Stimulated activated naive CD4-positive, alpha-beta T cell treated with Interleukin-2 at 50 U/mL for 16 hours (primary cell): ENCODE measurements around the gene MRPS23.
A peak's percentile ranks its signal among the peaks of the same experiment; 100 is the strongest.

Source experiments
- DNase-seq: peaks from one replicate; lab custom pipeline; 2025; lab: John Stamatoyannopoulos, UW

MRPS23 gene

DNA sequence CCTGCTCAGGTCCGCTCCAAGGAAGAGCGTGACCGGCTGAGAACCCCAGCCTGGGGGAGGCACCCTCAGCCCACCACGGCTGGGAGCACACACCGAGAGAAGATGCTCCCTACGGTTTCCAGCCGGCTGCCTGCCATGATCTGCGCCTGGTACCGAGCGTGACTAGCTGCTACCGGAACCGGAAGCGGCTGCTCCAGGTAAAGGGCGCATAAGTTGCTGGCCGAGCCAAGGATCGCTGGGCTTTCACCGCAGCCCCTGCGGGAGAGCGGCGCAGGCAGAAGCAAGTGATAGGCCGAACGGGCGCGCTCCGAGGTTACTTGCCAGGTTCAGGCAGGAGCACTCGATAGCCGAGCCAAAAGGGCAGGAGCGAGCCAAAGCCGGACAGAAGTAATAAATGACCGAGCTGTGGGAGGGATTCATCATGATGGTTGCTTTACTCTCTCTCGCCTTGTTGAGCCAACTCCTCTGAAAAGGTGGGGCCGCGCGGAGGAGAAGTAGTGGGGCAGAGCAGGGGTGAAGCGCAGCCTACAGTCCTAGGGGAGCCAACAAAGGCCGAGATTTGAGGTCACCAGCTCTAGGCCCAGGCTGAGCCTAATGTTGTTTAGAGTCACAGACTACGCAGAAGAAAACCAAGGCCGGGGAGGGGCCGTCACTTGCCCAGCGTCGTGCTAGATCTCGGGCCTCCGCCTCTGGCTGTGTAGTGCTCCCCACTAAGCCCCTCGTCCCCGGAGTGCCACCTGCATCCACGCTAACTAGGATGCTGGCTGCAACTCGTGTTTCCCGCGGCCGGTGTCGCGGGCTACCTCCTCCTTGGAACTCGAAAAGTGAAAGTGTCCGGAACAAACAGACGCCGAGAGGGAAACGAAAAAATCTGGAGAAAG lies at the start of gene MRPS23:
TSS of gene MRPS23 (minus strand) at position 171 of the 881 bp plus-strand sequence. CDS start at position 137, 34 bp downstream.
- peak; percentile 98 for DNase-seq

DNA sequence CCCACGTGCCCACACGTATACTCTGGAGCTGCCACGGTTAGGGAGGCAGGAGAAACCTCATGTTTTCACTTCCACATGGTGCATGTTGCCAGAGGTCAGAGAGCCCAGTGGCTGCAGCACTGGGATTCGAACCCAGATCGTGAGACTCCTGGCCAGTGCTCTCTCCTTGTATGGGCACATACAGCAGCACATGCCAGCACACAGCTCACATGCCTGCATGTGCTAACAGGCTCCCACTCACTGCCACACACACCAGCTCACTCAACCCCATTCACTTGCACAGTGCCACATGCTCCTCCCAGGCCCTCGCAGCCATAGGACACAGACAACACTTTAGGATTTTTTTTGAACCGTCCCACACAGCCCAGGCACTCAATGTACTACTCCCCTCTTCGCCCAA lies 49.5 kb upstream of the MRPS23 start:
- no peak for DNase-seq

DNA sequence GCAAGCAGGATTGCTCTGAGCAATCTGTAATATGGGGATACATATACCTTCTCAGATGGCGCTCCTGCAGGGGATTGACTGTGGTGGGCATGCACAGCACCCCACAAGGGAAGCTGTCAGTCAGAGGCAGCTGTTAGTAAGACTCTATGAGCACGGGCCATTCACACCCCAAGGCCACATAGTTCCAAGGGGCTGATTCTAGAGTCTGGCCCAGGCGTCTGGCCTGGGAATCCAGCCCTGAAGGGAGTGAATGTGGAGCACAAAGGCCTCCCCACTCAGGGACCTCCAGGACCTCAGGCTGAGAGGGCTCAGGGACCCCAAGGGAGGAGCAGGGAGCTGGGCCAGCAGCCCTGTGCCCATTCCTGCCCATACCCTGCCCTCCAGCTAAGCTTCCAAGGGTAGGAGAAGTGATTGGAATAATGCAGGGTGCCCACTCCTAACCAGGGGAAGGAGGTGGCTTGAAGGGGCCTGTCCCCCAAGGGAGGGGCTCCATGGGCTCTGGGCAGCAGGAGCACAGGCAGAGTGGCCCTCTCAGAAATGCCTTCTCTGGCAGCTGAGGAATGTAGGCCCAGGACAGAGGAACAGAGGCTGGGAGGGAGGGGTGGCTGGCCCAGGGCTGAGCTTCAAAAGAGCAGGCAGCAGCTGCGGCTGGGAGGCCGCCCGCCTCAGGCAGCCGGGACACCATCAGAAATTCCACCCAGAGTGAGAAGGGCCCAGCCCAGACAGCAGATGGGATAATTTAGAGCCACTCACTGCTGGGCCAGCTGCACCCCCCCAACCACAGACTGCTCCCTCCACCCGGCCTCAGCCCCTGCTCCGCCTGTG lies 48.9 kb upstream of the MRPS23 start:
- no peak for DNase-seq

DNA sequence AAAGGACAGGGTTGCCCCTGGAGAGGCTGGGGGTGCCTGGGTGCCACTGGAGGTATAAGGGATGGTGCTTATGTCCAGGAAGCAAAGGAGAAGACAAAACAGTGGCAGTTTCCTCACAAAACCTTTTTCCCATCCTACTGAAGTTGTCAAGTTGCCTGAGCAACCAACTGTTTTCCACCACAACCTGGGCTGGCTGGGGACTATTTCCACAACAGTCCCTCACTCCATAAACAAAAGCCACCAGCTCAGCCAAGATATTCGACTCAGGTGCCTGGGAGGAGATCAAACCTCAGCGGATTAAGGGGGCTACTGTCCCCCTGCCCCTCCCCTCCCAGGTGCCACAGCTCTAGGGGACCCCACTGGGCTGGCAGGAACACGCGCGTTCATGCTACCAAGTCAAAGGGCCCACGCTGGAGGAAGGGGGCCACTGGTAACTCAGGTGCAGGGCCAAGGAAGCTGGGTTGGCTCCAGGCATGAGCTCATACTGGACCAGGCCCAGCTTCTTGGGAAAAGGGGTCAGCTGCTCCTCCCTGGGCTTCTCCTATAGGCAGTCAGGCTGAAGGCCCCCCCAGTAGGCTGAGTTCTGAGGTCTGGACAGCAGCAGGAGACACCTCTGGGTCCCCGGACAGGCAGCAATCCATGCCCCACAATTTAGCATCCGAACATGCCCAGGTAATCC lies 45.7 kb upstream of the MRPS23 start:
- no peak for DNase-seq

DNA sequence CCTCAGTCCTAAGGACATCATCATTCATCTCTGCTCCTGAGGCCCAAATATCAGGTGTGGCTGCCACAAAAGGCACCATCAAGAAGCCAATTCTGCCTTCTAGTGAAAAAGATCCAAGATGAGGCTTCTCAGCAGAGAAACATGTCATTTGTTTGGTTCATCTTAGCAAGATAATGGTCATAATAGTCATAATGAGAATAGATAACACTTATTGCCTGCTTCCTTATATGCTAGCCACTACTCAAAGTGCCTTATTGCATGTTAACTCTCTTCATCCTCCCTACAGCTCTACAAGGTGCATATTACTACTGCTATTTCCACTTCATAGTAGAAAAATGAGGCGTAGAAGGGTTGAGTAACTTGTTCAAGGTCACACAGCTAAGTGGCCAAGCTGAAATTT lies 45.0 kb upstream of the MRPS23 start:
- DNase-seq: no peak

DNA sequence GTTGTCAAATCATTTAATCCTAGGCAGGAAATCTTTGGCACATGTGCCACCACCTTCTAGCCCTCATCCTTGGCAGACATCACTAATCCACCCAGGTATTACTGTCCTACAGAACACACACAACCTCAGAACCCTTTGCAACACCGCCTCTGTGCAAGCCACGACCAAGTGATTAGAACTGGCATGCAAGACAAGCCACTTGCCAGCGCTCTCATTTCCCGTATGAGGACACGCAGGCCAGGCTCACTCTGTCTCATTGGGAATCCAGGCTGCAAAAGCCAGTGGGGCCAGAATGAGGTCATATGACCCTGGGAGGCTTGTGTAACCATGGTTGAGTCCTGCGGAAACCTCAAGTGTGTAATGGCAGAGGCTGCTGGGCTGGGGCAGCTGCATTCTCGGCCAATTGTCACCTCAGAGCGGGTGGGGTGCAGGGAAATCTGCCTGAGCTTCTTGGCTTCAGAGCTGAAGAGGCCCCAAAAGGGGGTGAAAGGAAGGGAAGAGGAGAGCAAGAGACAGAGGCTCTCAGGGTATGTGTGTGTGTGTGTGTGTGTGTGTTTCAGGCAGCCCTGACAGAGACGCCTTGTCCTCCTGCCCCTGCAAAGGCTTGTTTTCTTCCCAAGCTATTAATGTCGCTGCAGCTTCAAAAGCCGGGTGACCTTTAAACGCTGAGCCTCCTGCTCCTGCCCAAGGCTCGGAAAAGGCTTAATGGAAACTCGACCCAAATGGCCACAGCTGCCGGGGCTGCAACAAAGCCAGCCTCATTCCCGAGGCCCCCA lies 43.2 kb upstream of the MRPS23 start:
- DNase-seq: no peak

DNA sequence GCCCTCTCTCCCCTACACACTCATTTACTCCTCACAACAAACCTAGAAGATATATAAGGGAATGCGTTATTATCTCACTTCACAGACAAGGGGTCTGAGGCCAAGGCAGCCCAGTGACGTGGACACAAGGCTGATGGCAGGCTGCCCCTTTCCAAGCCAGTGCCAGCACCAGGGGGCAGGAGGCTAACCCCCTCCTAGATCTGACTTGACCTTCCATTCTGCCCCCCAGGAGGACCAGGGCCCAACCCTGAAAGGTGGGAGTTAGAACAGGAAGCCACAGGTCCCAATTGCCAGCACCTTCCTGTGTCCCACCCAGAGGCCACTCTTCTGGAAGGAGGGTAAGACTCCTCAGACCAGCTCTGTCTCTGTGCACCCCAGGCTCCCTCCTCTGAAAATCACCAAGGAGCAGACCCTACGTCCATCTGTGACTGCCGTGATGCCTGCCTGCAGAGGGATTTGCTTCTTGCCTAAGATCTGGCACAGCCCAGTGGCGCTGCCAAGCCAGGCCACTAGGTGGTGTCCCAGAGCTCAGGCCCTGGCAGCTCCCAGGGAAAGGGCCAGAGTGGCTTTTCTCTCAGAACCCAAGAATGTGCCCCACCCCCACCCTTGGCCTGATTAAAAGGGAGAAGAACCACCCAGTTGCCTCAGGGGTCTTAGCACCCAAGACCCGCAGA lies 42.4 kb upstream of the MRPS23 start:
- peak; percentile 71 for DNase-seq

DNA sequence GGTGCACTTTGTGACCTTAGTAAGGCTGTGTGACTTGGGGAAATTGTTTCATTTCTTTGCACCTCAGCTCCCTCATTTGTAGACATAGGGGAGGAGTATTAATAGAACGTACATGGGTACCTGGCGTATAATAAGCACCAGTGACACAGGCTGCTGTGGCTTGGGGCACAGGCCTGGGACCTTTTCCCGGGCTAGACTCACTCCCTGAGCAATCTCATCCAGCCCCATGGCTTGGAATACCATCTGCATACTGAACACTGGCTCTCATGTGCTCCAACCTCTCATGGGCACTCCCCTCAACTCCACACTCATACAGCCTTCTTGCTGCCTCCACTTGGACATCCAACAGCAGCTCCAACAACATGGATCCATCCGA lies 41.0 kb upstream of the MRPS23 start:
- no peak for DNase-seq

DNA sequence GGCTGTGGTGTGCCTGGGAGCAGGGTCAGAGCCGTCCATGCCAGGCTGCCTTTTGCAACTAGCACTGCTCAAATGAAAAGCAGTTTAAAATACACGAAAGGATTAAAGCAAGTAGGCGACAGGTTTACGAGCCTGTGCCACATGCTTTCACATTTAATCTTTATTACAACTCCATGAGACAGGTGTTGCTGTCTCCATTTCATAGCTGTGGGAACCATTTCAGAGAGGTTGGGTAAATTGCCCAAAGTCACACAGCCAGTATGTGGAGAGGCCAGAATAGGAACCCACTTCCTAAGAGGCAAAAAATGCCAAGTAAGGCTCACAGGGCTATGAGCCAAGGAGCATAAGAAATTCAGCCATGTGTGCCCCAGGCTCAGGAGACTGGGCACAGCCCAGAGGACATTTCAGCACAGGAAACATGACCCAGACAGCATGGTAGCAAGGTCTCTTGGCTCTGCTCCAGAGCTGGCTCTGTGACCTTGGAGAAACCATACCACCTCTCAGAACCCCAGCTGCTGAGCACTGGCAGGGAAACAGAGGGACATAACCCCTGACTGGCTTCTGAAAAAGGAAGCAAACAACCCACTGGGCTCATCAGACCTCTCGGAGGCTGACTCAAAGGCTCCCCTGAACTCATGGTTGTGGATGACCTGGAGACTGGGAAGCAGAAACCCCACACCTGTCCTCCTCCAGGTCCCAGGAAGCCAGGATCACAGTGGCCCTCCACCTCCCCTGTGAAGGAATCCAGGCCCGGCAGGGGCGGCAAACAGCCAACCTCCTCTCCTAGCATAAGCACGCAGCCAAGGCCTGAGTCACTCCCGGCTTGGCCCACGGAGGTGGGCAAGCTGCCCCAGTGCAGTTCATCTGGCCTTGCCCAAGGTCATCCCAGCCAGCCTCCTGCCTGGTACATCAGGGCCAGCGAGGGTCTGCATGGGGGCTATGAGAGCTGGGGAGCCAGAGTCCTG lies 40.3 kb upstream of the MRPS23 start:
- no peak for DNase-seq

DNA sequence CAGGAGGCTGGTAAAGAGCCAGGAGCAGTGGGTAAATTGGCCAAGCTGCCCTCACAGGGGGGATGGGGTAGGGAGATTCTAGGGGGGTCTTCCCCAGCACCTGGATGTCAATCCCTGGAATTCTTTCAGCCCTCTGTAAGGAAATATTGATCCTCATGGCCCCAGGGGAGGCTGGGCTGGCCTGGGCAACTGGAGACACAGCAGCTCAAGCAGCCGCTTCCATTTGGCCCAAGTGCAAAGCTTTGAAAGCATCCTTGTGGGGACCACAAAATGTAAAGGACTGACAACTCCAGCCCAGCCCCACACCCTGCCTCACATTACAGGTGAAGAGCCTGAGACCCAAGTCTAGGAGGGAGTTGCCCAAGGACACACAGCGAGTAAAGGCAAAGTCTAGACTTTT lies 39.4 kb upstream of the MRPS23 start:
- no peak for DNase-seq

DNA sequence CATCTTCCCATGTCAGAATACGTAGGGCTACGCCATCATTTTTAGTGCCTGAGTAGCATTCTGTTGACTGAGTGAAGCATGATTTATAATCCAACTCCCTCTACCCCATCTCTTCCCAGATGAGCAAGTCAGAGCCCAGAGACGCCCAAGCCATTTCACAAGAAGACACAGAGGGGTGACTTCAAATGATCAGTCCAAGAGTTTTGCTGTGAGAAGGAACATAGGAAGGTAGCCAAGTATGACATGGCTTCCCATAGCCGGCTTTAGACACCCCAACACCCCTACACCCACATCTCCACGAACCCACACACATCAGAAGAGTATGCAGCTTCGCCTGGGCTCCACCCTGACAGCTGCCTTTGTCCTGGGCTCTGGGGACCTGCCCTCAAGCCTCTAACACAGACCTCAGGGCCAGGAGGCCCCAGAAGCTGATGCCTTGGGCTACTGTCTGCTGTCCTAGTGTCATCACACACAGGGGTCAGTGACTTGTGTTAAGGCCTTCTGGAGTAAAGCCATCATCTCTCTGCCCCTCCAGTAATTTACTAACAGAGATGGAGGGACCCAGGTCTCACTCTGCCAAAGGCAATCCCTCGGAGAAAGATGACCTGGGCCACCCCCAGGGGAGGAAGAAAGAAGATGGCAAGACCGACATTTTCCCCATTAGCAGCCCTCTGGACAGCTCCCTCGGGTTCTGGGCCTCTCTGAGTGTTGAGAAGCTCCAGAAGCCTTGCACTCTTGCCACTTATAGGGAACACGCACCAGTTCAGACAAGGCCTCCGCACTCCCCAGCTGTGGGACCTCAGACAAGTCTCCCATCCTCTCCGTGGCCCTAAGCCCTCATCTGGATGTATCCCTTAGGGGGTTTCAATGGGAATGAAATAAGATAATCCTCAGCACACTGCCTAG lies 38.7 kb upstream of the MRPS23 start:
- no peak for DNase-seq

DNA sequence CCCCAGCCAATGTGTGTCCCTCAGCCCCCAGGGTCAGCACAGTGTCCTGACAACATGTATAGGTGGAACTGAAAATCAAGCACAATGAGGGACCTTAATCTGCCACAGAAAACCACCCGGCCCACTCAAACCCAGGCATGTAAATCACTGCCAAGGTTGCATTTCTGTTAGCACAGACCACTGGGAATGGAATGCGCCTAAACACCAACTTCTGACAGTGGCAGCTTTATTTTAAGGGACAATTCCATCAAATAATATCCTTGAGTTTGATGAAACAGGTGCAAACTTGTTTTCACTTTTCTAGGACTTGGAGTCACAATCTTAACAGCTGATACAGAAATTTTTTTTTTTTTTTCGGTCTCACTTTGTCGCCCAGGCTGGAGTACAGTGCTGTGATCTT lies 37.3 kb upstream of the MRPS23 start:
- no peak for DNase-seq

DNA sequence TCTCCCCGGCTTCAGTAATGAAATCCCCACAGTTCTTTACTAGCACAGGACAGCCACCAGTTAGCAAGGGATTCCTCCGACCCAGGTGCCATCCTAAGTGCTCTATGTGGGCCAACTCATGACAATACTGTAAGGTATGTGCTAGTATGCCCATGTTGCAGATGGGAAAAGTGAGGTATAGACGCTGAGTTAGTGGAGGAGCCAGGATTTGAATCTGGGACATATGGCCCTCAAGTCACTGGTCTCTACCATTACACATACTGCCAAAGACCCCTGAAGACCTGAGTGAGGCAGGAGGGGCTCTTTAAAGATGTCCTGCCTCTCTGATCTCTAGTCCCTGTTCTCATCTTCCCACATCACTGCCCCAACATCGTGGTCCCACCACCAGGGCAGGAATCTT lies 36.2 kb upstream of the MRPS23 start:
- no peak for DNase-seq

DNA sequence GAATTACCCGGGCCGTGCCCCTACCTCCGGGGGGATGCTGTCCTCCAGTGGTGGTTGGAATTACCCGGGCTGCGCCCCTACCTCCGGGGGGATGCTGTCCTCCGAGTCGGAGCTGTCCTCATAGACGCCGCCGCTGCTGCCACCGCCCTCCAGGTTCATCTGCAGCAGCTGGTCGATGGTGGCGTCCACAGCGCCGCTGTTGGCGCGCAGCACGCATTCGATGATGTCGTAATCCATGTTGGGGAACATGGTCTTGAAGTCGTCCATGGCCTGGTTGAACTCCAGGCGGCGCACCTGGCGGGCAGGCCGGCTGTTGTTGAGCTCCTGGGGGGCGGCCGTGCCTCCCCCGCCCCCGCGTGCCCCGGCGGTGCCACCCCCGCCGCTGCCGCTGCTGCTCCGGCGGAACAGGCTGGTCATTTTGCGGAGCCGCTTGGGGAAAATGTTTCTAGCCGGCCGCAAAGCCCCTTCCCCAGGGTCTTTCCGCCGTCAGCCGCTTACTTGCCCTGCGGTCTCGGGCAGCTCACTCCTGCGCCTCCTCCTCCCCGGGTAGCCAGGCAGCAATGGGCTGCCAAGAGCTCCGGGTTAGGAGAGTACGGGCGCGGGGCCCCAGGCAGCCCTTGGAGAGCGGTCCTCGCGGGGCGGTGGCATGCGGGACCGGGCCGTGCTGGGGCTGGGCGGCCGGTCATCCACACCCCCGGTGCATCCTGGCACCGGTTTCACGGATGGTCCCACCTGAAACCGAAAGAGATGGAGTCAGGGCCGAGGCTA lies 35.5 kb upstream of the MRPS23 start:
- no peak for DNase-seq

DNA sequence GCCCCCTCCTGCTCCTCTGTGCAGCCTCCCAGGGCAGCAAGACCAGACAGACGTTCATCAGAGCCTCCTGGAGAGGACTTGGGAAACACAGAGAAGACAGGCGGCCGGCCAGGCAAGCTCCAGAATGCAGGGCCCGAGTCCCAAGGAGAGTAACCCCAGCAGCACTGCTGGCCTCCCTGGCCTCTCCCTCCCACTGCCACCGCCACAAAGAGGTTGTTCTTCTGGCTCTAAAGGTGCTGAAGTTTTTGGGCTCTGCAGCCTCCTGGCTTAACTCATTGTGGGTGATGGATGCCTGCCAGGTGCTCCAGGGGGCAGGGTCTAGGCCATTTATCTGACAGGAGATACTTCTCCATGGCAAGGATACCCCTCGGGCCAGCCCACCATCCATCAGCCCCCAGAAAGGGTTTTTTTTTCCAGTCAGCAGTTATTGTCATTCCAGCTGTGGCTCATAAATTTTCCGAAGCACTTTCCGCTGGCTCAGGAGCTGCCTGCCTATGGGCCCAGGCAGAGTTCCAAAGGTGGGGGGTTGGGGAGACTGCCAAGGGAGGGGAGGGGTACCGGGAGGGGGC lies 32.0 kb upstream of the MRPS23 start:
- no peak for DNase-seq

DNA sequence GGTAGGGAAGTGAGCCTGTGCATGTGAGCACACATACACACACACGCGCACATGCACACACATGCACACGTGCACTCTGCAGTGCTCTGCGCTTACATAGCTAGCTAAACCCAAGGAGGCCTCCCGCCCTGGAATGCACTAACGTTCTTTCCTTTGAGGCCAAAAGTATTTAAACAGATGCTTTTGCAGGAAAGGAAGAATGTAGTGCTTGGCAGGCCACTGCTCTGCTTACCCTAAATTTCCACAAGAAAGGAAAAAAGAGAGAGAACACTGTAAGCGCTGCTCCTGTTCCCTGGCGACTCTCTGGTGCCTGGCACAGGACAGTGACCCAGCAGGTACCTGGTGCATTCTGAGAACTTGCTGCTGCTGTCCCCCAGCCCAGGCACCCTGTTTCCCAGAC lies 31.3 kb upstream of the MRPS23 start:
- no peak for DNase-seq

DNA sequence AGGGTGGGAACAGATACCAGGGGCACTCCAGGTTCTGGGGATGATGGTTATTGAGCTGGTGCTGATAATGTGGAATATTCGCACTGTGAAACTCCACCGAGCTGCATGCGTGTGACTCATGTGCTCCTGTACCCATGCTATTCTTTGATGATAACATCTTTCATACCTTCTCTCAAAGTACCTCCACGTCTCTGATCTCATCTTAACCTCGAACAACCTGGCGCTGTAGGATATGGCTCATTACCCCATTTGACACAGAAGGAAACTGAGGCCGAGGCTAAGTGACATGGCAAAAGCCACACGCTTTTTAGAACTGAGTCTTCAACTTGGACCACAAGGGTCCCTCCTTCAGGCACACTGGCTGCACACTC lies 30.2 kb upstream of the MRPS23 start:
- DNase-seq: peak; percentile 8
